Uterus (tissue), 4 donors: ENCODE data around the gene HEG1. TPM values are rescaled to one million over a fixed set of nuclear protein-coding genes. Genes with fewer than 3 reads are reported as not detected.

Experiments used
- DNase-seq, 2 donors: peaks; one replicate each; pipeline ENCODE4 v3.0.0-alpha.2; 2019 to 2020
- H3K27ac ChIP-seq, 2 donors: fragments of 200-600 bp; sonication (generic); 1 replicate in 1 of 2; 2 replicates in 1 of 2; pipeline ENCODE4 v1.5.1; 2016 to 2018
- H3K27me3 ChIP-seq, 2 donors: fragments of 200-600 bp; sonication (generic); one replicate each; pipeline ENCODE4 v1.5.1; 2018 to 2019; ENCODE audit warnings: control low read depth in 1 of 2
- H3K36me3 ChIP-seq, 2 donors: fragments of 200-600 bp; sonication (generic); one replicate each; pipeline ENCODE4 v1.5.1; 2019; ENCODE audit warnings: control low read depth in 1 of 2
- H3K4me1 ChIP-seq, 2 donors: fragments of 200-600 bp; sonication (generic); one replicate each; pipeline ENCODE4 v1.5.1; 2018 to 2019; ENCODE audit warnings: control low read depth in 1 of 2
- H3K4me3 ChIP-seq, 2 donors: fragments of 200-600 bp; sonication (generic); 1 replicate in 1 of 2; 2 replicates in 1 of 2; pipeline ENCODE4 v1.5.1; 2018 to 2019; ENCODE audit warnings: mild to moderate bottlenecking in 1 of 2
- H3K9me3 ChIP-seq, 2 donors: fragments of 200-600 bp; sonication (generic); one replicate each; pipeline ENCODE4 v1.5.1; 2019; ENCODE audit warnings: control low read depth in 1 of 2
- CTCF ChIP-seq, 4 experiments: fragments of 200-600 bp in 2 of 4; fragments of 450-650 bp in 2 of 4; sonication (generic) in 2 of 4; IDR thresholded peaks; one replicate each; pipeline ENCODE4 v1.5.1; 2016 to 2019; ENCODE audit warnings: antibody characterized with exemption in 4 of 4, mild to moderate bottlenecking in 2 of 4, moderate library complexity in 1 of 4
- POLR2A ChIP-seq, 2 donors: fragments of 450-650 bp; IDR thresholded peaks; one replicate each; pipeline ENCODE4 v1.6.1; 2016; ENCODE audit warnings: antibody characterized with exemption in 2 of 2, mild to moderate bottlenecking in 1 of 2, moderate library complexity in 1 of 2
- intact Hi-C: fragments of 100-400 bp; cut with DNase I; formaldehyde crosslinking; loops from one replicate; pipeline ENCODE4 v1.15.1; 2023; ENCODE audit warnings: low total_unique reads
- total RNA-seq, 4 donors: library from RNA; depleted of rRNA in 3 of 4; stranded (reverse); fragments of >200 nt in 3 of 4; gene quantifications; one replicate each; pipeline versions ENCODE4 v1.1.0 to v1.2.4, GENCODE V29; 2014 to 2023
- donor health status: DM: yes; HTN: yes; CAD: no.

The HEG1 gene
- total RNA-seq, 4 donors from 2014 or later: 64.8 to 97.0 (median 71.7) TPM

DNA sequence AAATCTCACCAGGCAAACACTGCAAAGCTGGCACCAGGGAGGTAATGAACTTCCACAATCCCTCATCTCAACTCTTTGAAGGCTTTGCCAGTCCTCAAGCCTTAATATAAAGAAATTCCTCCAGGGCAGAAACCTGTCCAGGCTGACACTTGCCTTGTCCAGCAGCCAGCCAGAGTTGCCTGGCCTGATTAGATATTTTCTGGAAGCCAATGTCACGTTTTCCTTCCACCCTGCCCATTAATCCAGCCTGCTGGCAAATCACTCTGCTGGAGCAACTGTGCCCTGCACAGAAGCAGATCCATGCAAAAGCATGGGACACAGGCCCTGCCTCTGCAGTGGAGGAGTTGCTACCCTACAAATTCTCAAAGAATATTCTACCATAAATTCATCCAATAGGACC, 56.5 kb downstream of the HEG1 start:
- DNase-seq: no peak
- no peak overlapping the region for H3K4me3 ChIP-seq
- intact Hi-C loops: loop anchor here (10.0 kb wide), 1 partner anchor 435 kb away; no protein-coding TSS in a partner anchor
- peaks cover 0 to 7% of the 10 kb centered on the region in 2 donors for H3K4me1 ChIP-seq
- no peaks in the 10 kb centered on the region for H3K36me3 ChIP-seq
- H3K27me3 ChIP-seq: no peaks in the 10 kb centered on the region
- TF ChIP-seq POLR2A (IDR thresholded peaks at IDR 0.05) (no peak), CTCF (IDR thresholded peaks at IDR 0.05) (no peak)
- H3K27ac ChIP-seq: no peak overlapping the region
- H3K9me3 ChIP-seq: no peaks in the 10 kb centered on the region

DNA sequence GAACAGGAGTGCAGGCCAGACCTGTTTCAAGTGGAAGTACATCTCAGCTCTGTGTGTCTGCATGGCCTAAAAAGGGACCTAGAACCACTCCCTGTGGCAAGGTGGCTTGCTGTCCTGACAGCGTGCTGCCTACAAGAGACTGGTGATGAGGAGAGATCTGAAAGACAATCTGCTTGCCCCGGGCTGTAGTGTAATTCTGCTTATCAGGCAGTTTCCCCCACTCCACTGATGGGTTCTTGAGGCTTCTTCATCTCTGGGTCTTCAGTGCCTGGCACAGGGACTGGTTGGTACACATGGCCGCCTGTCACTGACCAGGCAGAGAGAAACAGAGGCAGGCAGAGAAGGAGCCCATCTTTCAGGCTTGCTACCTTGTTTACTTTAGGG, 57.6 kb downstream of the HEG1 start:
- intact Hi-C loops: loop anchor here (10.0 kb wide), 1 partner anchor 437 kb away; no protein-coding TSS in a partner anchor
- Histone ChIP-seq H3K9me3 (no peaks in the 10 kb centered on the region), H3K4me3 (no peak overlapping the region), H3K36me3 (no peaks in the 10 kb centered on the region), H3K27ac (no peak overlapping the region), H3K4me1 (no peaks in the 10 kb centered on the region), H3K27me3 (no peaks in the 10 kb centered on the region)
- no peak for DNase-seq
- TF ChIP-seq CTCF (IDR thresholded peaks at IDR 0.05): no peak
- no peak for TF ChIP-seq POLR2A (IDR thresholded peaks at IDR 0.05)

DNA sequence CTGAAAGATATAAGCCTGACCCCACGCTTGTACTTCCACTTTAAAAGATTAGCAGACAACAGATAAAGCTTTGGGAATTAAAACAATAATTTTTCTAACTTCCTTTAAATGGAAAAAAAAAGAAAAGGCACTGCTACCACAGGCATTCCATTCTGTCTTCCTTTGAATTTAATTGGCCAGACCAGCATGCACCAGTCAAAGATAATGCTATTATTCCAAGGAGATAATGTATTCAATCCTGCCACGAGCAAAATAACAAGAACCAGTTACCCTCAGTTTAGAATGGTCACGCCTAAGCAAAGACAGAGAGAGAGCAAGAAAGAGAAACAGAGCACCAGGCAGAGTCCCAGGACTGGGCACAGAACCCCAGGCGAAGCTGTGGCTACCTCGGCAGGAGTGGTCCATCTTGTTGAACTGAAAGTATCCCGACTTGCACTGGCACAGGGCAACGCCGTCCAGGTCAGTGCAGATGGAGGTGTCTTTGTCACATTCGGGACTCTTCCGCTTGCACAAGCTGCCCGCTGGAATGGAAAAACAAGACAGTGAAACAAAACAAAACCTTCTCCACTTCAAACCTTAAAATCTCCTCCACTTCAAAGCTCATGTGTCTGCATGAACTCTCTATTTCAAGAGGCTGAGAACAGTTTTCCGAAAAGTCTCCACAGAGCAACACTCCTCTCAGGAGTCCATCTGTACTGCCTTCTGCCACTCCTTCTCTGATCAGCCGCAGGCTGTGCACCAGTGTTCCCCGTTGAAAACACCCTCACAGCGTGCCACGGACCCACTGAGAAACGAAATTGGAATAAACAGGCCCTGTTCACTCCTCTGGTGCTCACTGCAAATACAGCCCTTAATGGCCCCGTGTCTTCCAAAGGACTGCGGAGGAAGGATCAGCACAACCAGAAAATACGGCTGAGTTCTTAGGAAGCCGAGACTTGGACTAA, 58.2 kb downstream of the HEG1 start:
- H3K4me1 ChIP-seq: no peaks in the 10 kb centered on the region
- H3K9me3 ChIP-seq: no peaks in the 10 kb centered on the region
- no peak for TF ChIP-seq POLR2A (IDR thresholded peaks at IDR 0.05)
- TF ChIP-seq CTCF (IDR thresholded peaks at IDR 0.05): no peak
- no peak overlapping the region for H3K4me3 ChIP-seq
- intact Hi-C loops: loop anchor here (10.0 kb wide), 1 partner anchor 437 kb away; no protein-coding TSS in a partner anchor
- H3K27me3 ChIP-seq: no peaks in the 10 kb centered on the region
- H3K27ac ChIP-seq: no peak overlapping the region
- DNase-seq: no peak
- no peaks in the 10 kb centered on the region for H3K36me3 ChIP-seq

- TF ChIP-seq CTCF (IDR thresholded peaks at IDR 0.05) (peak; percentile 69 to 76 (median 72)), POLR2A (IDR thresholded peaks at IDR 0.05) (no peak)
- H3K27ac ChIP-seq: peak overlapping the region in 1 of 2 donors; percentile 16
- no peaks in the 10 kb centered on the region for H3K27me3 ChIP-seq
- no peaks in the 10 kb centered on the region for H3K9me3 ChIP-seq
- H3K36me3 ChIP-seq: no peaks in the 10 kb centered on the region
- H3K4me1 ChIP-seq: no peaks in the 10 kb centered on the region
- H3K4me3 ChIP-seq: no peak overlapping the region
- intact Hi-C loops: loop anchor here (10.0 kb wide), 1 partner anchor 439 kb away; no protein-coding TSS in a partner anchor
- DNase-seq: peak; percentile 43 to 64
Observed at GRCh38 chr3:124995460-124995994, 60.3 kb downstream of the HEG1 start.

DNA sequence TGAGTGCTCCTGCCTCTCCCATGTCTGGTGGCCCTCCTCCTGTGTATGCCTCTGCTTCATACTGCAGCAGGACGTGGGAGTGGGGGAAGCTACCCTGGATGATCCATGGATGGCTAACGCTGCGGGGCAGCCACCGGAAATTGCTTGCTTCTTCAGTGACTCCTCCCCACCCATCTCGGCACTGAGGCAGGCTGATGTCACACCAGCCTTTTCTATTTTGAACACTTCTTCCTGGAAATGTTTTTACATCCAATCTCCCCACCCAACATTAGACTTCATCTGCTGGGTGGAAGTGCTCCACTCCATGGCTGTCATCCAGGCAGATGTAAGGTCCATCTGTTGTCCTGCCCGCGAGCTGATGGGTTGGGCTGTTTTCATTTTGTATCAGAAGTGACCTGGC, 62.3 kb downstream of the HEG1 start:
- DNase-seq: no peak
- intact Hi-C loops: loop anchor here (10.0 kb wide), 1 partner anchor 441 kb away; no protein-coding TSS in a partner anchor
- Histone ChIP-seq H3K4me1 (no peaks in the 10 kb centered on the region), H3K9me3 (no peaks in the 10 kb centered on the region), H3K27ac (peak overlapping the region in 1 of 2 donors; percentile 8), H3K4me3 (no peak overlapping the region), H3K27me3 (no peaks in the 10 kb centered on the region), H3K36me3 (no peaks in the 10 kb centered on the region)
- no peak for TF ChIP-seq CTCF (IDR thresholded peaks at IDR 0.05)
- TF ChIP-seq POLR2A (IDR thresholded peaks at IDR 0.05): no peak
